ENCODE data around the gene ATRN.

The ATRN gene

DNA sequence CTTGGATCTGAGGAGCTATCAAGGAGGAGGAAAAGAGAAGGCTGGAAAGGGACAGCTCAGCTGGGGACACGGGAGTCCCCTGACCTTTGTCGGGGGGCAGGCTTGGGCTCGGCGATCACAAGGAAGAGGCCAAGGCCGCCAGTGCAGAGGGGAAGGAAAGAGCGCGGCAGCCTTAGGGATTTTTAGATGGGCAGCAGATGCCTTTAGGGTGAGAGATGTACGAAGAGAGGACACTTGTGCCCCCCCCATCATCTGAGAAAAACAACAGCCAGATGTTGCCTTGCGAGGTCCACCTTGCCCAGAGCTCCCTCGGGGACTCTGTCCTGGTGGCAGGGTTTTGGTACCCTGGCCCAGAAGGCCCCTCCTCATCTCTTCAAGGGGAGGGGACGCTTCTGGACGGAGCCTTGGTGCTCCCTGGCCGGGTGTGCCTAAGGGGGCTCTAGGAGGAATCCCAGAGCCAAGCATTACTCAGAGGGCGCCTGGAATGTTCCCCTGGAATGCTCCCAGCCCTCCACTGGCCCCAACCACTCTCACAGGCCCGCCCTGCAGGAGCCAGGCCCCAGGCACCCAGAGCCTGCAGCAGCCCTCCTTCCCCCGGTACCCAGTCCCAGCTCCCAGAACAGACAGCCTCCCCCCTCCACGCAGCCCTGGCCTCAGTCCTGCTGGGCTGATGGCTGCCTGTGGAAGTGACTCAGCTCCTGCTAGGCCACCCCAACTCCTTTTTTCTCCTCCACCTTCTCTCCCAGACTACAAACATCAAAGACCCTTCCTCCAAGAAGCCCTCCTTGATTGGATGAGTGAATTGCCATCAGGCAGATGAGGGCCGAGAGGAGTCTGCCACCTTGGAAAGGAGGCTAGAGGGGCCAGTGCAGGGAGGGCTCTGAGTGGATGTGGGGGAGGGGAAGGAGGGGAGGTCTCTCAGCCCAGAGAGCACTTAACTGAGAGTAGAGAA, 209.2 kb downstream of the ATRN start:
- peak; percentile 81 for DNase-seq

DNA sequence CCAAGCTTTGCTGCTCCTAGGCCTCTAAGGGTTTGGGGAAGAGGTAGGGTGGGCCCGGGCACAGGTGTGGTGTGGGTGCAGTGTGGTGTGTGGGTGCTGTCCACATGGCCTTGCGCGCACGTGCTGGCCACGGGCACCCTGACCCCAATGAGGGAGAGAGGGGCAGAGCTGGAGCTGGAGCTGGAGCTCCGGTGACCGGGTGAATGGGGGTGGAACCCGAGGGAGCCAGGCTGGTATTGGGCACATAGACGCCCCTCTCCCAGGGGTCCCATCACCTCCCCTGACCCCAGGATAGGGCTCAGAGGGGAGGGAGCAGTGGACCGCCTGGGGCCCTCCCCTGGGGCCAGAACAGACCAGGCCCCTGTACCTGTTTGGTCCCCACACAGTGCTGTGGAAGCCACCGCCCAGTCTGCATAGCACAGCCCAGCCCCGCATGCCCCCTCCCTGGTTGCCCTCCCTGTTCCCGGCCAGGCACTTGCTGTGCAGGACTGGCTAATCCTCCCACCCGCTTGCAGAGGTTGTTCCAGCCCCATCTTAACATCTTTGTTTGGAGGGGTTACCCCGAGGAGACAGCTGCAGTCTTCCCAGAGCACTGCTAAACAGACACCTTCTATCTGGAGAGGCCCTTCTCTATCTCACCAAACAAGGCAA, 210.0 kb downstream of the ATRN start:
- DNase-seq: no peak

DNA sequence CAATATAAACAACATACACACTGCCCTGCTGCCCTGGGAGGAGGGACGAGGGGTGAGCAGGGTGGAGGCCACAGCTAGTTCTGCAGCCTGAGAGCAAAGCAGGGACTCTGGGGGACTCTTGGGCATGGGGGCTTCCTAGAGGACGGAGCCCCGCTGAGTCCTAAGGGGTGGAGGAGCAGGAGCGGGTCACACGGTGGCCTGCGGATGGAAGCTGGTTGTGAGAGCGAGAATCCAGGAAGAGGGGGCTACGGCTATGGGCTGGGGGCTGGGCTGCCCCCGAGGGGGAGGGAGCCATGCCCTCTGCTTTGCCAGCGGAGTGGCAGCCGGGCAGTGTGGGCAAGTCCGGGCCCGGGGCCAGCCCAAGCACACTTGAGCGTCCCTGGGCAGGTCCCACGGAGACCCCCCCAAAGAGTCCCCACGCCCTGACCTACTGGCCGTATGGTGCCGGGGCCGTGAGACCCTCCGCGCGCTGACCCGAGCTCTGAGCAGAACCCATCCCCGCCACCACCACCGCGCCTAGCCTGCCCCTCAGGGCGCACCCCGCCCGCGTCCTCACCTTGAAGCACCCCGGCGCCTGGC, 210.6 kb downstream of the ATRN start:
- no peak for DNase-seq

DNA sequence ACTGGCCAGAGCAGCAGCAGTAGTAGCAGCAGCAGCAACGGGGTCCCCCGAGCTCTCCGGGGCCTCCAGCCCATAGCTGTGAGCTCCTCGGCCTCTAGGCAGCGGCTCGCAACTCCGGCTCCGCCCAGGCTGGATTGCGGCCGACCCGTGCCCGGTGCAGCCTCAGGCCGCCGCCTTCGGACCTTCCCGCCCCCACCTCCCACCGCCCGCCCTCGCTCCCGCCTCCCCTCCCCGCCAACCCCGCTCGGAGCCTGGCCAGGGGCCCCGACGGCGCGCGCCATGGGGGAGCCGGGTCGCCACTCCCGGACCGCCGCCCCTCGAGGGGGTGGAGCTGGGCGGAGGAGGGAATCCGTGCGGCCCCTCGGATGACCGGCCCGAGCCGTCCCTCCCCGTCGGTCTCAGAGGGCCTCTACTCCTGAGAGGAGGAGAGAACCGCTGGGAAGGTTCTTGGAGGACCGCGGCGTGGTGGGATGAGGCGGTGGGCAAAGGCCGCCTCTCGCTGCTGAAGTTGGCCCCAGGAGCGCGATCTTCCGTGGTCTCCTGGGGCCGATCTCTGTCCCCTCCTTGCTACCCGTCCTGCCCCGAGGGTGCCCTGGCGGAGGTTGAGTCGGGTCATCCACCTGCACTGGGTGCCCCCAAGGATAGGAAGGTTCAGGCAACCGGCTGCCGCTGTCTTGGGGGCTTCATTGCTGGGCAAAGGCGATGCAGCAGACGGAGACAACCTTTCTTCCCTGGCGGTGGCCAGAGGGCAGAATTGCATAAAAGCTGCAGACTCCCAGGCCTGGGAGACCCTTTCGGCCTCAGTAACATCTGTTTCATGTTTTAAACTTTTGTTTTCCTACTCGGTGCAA, 211.3 kb downstream of the ATRN start, which contains the start of gene ADAM33:
Gene ADAM33, minus strand, starts transcription at position 80 of the 851 bp plus-strand sequence. Its CDS starts 6 bp downstream, at position 74.
- DNase-seq: no peak

DNA sequence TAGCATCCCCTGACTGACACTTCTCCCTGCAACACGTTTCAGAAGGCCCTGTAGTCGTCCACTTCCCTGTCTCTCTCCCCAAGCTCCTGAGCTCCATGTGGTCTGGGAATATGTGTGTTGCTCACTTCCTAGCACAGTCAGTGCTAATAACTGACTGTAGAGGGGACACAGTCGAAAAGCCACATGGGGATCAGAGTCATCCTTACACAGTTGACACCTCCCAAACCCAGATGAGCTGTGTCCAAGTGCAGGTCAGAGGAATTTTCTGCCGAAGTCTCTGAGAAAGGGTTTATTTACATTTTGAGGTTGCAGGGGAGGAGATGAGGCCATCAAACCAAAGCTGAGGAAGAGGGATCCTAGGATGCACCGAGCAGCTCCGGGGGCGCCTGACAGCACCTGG, 214.5 kb downstream of the ATRN start:
- DNase-seq: no peak

DNA sequence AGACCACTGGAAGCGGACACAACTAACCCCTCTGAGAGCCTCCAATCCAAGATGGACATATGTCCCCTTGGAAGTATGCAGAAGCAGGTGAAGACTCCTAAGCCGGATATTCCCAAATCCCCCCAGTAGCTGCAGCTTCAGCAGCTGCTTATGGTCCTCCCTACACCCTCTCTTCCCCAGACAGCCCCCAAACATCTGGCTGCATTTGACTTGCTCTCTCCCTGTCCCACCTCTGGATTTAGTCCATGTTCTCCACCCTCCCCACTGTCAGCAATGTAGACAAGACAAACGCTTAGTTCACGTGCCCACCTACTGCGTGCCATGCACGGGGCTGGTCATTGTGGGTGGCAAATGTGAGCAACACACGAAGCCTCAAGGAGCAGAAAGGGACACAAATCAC, 215.6 kb downstream of the ATRN start:
- DNase-seq: no peak

DNA sequence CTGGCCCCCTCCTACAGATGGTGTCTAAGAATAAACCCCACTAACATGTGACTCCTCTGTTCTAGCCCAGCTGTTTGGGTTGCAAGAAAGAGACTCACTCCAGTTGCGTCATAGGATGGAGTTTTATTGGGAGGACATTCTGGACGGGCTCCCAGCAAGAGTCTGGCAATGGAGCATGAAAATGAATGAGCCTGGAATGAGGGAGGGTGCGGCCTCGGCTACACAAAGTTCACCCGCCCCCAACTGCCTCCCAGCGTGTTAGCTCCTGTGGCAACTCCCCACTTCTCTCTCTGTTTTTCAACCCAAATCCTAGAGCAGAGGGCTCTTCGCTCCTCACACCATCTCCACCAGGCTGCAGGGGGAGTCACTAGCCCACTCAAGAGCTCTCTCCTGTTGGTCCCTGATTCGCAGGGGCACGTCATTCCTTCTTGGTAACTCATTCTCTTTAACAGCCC, 216.1 kb downstream of the ATRN start:
- DNase-seq: peak; percentile 91

DNA sequence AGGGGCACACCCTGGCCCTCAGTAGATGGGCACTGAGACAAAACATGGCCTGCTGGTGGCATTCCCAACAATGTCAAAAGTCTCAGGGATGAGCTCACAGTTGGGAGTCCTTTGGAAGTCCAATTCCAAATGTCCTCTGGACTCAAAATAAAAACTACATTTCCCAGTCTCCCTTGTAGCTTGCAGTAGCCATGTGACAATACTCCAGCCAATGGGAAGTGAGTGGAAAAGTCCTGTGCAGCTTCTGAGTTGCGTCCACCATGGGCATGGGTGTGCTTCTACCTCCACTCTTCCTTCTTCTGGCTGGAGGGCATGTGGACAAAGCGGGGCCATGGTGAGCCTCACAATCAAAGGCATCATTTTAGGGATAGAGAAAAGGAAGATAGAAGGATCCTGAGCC, 216.8 kb downstream of the ATRN start:
- peak; percentile 59 for DNase-seq

DNA sequence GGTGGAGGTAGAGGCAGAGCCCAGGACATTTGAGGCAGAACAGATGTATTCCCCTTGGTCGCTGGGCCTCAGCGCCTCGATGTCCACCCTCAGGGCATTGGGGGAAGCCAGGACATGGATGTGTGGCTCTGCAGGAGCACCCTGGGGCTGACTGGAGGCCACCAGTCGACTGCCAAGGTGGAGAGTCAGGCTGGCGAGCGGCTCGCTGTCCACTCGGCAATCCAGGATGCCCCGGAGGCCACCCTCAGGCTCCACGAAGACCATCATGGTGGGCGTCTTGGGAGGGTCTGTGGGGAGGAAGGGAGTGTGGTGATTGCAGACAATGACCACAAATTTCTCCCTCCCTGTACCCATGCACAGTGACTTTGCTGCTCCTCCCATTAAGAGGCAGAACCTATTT, 219.2 kb downstream of the ATRN start:
- DNase-seq: no peak

DNA sequence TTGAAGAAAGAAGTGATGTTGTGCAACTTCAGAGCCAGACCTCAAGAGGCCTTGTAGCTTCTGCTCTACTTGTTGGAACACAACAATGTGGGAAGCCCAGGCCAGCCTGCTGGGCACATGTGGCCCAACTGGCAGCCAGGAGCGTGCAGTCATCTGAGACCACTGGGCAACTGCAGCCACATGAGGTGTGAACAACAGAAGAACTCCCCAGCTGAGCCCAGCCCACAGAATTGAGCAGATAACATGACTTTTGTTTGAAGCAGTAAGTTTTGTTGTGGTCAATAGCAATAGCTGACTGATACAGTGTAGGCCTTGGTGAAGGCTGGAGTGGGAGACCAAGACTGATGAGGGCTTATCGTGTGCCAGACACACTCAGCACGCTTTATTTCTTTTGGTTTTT, 219.6 kb downstream of the ATRN start:
- DNase-seq: no peak

DNA sequence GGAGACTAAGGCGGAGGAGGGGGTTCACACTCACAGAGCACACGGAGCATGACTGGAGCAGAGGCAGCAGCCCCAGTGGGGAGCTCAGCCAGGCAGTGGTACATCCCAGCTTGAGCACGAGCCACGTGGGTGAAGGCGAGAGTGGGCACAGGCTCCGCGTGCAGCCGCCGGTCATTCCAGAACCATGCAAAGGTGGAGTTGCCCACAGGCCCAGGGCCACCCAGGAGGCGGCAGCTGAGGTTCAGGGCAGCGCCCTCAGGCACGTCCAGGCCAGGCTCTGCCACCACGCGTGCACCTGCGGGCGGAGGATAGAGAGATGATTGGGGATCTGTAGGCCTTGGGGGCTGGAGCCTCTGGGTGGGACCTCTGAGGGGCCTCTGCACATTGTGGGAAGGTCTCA, 220.5 kb downstream of the ATRN start:
- DNase-seq: no peak

DNA sequence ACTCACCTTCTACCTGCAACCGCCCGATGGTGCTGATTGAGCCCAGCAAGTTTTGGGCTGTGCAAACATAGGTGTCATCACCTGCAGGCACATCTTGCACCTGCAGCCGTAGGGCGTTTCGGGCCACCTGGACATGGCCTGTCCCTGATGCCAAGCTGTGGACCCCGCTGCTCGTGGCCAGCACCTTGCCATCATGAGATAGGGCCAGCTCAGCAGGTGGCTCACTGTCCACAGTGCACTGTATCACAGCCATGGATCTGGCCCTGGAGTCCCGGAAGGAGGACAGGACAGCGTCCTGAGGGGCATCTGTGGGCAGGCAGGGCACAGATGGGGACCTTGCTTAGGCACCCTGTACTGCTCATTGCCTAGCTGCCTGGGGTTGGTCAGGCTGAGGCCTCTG, 221.1 kb downstream of the ATRN start:
- no peak for DNase-seq

DNA sequence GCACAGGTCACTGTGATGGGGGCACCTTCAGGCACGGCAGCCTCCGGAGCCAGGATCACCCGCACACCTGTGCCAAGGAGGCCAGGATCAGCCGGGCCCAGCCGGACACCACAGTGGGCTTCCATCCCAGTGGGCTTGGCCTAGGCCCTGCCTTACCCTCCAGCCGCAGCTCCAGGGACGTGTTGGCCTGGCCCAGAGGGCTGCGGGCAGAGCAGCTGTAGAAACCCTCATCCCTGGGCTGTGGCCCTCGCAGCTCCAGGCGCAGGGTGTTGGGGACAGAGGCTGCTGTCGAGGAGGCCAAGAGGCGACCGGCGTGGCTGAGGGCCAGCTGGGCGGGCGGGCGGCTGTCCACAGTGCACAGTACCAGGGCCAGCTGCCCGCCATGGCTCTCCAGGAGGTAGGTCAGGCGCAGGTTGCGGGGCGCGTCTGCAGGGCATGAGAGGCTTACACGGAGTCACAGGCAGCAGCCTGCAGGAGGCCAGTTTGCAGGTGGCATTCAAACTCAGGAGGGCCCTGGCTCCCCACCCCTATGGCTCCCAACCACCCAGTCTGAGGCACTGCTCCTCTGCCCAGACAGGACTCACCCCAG, 222.0 kb downstream of the ATRN start:
- no peak for DNase-seq

DNA sequence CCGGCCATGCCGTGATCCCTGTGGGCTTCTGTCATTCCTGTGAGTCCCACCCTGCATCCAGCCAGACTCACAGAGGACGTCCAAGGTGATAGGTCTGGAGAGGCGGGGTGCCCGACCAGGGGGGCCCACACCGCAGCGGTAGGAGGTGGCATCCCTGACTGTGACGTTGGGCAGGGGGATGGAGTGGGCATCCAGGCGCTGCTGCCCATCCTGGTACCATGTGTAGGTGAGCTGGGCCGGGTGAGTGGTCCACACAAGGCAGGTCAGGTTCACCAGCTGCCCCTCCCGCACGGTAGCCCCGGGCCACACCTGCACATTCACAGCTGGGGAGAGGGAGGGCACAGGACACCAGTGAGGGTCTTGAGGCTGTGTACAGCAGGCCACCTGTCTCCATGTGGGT, 222.6 kb downstream of the ATRN start:
- no peak for DNase-seq

DNA sequence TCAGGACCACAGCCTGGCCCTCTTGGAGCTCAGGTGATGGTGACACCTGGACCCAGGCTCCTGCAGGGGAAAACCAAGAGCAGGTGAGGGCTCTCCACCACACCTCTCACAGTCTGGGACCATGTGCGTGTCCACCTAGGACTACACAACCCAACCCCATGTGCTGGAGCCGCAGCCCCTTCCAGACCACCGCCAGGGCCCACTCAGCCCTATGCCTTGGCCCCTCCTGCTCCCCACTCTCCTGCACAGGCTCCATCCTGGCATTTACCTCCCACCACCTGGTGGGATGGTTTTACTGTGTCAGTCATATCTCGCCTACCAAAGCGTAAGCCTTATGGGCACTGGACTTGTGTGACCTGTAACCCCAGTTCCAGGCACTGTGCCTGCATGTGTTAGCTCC, 224.0 kb downstream of the ATRN start:
- DNase-seq: no peak

DNA sequence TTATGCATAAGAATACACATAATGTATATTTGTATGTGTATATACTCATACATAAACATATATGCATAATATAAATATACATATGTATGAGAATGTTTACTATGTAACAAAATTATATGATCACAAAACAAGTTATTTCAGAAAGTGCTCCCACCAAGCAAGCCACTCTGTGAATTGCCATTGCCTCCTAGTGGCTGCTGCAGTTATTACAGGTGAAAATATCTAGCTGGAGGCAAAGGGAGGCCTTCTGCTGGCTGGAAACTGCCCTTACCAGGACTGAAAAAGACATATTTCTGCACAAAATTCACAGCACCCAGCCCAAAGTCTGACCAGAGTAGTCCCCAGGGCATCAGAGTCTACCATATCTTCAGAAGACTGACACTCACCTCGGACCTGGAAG, 225.4 kb downstream of the ATRN start:
- no peak for DNase-seq

DNA sequence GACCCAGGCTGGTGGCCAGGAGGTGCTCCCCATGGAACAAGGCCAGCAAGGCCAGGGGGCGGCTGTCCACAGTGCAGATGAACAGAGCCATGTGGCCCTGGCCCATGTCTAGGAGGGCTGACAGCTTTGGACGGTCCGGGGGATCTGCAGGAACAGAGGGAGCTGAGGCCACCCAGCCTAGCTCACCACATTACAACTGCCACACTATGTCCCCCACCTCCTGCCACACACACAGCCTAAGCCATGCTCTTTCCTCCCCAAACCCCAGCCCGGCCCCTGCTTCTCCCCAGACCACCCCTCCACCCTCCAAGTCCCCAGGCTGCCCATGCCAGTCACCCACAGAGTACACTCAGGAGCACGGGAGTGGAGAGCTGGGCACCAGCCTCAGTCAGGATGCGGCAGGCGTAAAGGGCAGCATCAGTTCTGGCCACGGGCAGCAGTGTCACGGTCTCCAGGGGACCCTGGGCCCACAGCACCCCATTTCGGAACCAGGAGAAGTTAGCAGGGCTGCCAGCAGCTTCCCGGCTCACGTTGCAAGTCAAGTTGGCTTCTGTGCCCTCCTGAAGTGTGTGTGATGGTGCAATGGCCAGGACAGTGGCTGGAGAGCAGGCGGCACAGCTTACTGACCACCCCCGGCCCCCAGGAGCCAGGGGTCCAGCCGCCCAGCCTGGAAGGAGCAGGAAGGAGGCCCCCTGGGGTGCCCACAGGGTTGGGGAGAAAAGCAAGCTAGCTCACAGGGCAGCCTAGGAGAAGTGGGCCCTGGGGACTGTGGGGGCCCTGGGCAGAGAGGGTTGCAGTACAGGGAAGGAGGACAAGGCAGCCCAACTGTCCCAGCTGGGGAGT, 226.1 kb downstream of the ATRN start:
- DNase-seq: no peak

DNA sequence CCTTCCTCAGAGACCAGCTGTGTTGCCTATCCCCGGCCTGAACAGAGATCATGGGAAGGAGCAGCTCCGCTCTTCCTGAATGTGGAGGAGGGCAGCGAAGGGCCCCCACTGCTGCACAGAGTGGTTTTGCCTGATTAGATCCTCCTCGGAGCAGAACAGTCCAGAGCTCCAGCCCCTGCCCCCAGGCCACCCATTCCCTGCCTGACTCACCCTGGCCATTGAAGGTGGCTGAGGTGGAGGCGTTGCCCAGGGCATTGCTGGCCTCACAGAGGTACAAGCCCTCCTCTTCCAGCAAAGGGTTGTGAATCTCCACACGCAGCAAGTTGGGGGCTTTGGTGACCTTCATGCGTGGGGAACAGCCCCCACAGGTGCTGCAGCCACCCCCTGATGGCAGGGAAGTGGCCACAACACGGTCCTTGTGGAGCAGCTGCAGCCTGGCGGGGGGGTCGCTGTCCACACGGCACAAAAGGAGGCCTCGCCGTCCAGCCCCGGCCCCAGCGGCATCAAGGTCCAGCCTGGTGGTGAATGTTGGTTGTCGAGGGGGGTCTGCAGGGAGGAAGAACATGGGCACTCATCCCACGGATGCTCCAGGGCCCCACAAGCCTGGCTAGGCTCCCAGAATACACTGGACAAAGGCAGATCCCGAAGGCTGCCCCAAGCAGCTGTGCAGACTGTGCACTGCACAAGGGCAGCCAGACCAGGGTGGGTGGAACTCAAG, 226.9 kb downstream of the ATRN start:
- no peak for DNase-seq

DNA sequence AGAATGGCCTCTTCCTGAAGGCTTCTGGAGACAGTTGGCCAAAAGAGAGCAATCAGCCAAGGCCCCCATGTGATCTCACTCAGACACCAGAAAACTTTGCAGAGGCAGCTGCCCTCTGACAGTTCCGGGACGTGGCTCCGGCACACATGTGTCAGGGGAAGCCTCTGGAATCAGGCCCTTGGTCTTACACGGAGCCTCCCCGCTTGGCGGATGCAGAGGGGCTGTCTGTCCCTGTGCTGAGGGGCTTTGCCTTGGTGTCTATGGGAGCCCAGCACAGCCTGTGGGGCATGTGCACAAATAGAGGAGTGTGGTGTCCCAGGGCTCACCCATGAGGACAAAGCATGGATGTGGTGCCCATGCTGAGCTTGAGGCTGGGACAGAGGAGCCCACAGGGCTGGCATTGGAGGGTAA, 227.8 kb downstream of the ATRN start:
- DNase-seq: no peak

DNA sequence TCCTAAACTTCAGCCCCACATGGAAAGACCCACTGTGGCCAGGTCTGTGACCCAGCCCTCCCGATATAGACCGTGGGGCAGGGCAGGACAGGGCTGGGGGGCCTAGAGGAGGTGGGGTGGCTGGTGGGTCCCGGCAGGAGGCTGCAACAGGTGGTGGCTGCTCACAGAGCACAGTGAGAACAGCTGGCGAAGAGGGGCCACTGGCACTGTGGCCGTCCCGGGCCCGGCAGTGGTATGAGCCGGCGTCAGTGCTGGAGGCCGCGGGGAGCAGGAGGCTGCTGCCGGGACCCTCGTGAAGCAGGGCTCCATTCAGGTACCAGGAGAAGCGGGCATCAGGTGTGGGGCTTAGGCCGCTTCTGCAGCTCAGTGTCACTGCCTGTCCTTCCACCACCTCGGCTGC, 228.2 kb downstream of the ATRN start:
- no peak for DNase-seq

Data from fibroblast of skin of right quadriceps (primary cell).